Activated T-helper 1 cell treated with Interleukin-2 at 50 U/mL for 16 hours (primary cell): ENCODE data around the gene RENBP.

Source experiments
- DNase-seq: peaks from one replicate; pipeline ENCODE4 v3.0.0-alpha.2; 2020; ENCODE audit warnings: low read depth

The RENBP gene

DNA sequence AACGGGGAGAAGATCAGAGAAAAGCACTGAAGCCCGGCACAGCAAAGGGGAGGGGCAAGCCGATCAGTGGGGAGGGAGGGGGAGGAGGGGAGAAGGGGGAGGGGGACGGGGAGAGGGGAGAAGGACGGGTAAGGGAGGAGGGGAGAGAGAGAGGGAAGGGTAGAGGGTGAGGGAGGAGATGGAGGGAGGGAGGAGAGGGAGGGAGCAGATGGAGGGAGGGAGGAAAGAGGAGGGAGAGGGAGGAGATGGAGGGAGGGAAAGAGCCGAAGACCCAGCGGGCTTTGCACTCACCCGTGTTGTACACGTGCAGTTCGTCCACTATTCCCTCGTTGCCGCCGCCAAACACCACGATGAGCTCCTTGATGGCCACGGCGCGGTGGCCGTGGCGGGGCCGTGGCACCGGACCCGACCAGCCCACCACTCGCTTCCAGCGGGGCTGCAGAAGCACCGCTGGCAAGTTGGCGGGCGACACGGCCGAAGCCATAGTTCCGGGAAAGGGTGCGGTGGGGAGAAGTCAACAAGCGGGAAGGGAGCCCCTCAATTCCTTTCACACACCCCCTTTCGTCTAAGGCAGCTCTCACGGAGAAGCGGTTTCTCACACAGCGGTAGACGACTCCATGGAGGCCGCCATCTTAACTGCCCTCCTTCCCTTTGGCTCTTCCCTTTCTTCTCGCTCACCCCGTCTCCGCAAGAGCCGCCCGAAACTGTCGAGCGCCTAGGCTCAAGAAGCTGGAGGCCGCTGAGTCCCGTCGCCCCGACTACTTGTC is 26.1 kb upstream of the RENBP start:
- no peak for DNase-seq

DNA sequence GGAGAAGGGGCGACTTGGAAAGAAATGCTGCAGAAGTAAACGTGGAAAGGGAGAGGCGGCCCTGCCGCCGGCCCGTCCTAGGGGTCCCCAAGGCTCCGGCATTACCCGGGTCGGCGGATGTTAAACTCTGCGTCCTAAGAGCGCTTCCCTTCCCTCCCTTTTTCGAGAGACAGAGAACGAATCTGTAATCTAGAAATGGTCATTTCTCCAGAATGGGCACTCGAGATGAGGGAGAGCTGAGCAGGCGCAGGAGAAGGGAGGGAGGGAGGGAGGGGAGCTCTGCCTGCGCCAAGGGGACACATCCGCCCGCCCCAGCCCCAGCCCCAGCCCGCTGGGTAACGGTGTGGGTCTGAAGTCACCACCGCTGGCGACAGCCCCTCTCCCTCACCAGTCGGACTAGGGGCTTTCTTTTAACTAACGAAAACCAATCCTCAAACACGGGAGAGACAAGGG is 25.5 kb upstream of the RENBP start:
- DNase-seq, result no peak

DNA sequence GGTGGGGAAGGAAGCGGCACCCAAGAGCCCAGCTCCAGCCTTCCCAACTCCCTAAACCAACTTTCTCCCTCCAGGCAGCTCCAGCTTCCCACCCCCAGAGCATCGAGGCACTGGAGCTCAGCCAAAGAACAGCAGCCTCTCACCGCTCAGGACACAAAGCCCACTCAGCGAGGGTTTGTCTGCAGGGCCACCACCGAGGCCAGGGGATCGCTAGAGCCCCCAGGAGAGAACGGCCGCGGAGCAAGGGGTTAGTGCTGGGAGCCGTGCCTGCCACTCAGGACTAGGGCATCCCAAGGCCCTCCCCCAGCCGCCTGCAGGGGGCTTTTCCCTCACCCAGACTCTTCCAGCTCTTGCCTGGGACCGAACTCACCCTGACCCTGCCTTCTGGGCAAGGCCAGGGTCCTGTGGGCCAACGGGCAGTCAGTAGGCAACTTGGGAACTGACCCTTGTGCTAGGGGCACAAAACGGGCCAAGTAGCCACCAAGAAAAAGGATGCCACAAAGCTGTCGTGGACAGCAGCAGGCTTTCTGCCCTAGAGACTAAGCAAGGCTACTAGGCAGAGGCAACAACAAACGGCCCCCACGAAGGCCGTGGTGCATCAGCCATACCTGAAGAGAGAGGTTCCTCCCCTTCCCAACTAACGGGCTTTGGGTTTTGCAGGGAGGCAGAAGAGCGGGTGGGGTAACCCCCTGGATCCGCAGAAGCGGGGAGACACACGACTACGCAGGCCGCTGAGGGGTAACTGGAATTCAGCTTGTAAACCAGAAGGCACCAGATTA is 24.9 kb upstream of the RENBP start:
- DNase-seq, result no peak

DNA sequence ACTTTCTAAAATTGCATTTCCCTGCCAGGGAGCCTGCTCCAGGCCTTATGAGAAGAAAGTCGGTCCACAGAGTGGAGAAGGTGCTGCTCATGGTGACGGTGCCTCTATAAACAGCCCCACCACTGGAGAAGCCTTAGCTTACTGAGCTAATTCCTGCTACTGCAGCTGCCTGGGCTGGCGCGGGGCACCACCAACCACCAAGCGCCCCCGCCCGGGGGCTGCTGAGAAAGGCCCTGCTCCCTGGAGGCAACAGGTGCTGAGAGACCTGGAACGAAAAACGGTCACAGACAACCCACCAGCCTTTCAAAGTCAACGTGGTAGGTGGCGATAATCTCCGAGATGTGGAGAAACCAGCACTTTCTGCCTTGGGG is 24.3 kb upstream of the RENBP start:
- no peak for DNase-seq

GRCh38 chrX:153968255-153968654 is 23.8 kb upstream of the RENBP start:
- no peak for DNase-seq

DNA sequence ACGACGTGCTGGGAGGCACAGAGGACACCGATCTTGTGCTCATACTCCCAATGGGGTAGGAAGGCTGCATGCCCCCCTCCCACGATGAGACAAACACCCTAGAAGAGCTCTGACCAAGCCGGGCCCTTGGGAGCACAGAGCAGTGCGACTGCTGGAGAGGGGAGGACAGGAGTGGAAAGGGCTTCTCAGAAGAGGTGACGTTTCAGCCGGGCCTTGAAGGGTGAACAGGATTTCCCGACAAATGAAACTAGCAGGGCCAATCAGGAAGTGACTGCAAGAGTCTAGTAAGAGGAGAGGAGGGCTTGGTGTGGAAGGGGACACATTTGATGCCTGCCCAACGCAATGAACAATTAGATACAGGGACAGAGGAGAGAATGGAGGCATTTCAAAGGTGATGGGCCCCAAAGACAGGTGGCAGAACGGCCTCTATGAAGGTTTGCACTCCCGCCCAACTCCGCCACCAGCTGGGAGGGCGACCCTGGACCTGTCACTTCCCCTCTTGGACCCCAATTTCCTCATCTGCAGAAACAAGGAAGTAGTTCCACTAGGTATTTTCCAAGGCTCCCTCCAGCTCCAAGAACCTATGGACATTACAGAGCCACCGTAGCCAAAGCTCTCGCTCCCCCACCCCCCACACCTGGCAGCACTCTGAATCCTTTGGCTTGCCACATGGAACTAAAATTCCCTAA is 23.2 kb upstream of the RENBP start:
- DNase-seq, result no peak

DNA sequence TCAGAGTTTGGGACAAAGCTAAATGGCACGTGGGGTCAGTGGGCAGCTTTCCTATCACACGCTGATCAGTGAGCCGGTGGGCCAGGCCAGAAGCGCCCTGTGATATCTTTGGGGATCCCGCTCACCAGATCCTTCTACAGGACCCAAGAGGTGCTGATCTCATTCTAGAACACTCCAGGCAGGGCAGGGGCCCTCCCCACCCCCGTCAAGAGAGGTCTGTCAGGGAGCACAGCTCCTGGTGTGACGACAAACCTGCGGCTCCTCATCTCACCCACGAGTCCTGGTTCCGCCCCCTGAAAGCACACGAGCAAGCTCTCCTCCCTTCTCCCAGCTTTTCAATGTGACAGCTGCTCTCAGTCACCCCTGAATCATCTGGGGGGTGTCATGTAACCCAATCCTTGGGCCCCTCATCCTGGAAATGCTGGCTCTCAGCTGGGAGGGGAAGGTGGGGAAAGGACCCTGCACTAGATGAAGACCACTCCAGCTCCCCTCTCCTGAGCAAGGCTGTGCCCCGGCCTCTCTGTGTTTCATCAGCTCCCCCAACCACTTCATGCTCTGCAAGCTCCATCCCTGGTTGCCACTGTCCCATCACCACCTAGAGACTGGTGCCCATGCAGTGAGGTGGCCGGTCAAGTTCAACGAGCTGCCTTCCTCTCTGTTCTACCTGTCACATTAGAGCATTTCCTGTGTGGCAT is 22.5 kb upstream of the RENBP start:
- DNase-seq, result no peak

DNA sequence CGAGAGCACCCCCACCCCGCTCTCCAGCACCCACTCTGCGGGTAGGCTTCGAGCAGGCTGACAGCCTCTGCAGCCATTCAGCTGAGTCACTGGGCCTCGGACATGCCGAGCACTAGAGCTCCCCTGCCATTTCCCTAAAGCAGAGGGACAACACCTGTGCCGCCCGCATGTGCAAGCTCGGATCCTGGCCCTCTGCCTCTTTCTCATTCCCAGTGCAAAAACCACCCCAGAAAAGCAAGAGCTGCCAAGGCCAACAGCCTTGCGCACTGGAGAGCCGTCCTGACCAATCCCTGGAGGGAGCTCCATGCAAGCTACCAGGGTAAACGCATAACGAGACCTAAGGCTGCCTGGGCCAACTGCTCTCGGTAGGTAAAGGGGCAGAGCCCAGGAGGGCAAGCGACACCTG is 21.8 kb upstream of the RENBP start:
- DNase-seq, result no peak

- DNase-seq, result no peak
These were observed 21.0 kb upstream of the RENBP start for GRCh38 chrX:153965406-153965805.

DNA sequence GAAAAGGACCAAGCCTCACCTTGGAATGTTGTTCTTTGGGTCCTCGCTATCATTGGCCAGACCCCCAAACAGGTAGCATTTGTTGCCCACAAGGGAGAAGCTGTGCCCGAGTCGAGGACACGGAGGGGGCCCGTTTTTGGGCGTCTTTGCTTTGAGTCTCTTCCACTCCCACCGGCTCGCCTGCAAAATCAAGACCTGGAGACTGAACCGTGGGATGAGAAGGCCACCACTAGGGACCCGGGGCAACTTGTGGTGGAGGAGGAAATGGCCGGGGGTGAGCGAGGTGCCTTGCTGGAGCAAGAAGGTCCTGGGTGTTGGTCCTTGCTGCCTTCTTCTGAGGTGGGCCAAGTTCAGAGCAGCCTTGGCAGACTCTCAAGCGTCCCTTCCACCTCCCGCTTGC is 19.7 kb upstream of the RENBP start:
- DNase-seq, result no peak

DNA sequence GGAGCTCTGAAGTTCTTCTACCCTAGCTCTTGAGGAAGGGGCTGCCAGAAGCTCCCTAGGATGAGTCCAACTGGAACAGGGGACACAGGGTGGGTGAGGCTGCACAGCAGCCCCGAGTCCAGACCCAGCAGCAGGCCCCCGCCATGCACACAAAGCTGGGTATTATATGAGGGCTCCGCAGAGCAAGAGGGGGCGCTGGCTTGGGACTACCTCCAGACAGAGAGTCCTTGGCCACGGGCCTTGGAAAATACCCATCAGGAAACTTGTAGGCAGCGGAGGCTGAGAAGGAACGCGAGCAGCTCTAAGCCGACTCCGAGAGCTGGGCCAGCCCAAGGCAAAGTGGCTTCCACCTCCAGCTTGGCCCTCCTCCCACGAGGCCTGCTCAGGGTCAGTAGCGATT is 19.1 kb upstream of the RENBP start:
- DNase-seq, result no peak

GRCh38 chrX:153961292-153961691 is 16.8 kb upstream of the RENBP start:
- no peak for DNase-seq

DNA sequence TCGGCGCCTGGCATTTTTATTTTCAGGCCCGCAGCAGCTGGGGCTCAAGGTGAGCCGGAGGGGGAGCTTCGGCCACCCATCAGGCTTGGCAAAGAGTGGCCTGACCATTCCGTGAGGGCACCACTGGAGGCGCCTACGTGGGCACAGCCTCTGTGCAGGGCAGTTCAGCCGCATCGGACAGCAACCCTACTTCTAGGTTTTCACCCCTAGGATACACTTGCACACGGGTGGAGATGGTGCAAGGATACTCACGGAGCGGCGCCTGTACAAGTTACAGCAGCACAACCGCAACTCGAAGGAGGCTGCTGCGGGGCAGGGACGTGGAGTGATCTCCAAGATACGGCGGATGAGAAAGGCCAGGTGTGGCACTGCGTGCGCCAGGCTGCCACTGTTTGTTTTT is 16.3 kb upstream of the RENBP start:
- DNase-seq, result no peak

DNA sequence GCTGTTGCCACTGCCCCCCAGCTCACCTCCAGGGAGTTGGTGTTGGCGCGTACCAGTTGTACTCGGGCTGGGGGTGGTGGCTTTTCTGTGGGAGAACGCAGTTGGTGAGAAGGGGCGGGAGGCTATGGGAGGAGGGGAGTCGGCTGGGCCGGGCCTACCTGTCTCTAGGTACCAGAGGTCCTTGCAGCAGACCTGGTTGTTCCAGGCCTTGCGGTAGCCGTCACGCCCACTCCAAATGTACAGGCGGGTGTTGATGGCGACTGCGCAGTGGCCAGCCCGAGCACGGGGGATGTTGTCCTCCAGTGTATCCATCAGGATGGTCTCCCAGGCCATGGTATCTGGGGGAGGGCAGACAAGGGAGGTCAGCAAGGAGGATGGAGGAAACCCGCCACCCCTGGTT is 15.6 kb upstream of the RENBP start:
- DNase-seq, result no peak

- no peak for DNase-seq
These were observed 15.2 kb upstream of the RENBP start for GRCh38 chrX:153959649-153960048.

- no peak for DNase-seq
These were observed 14.2 kb upstream of the RENBP start for GRCh38 chrX:153958605-153959004.

DNA sequence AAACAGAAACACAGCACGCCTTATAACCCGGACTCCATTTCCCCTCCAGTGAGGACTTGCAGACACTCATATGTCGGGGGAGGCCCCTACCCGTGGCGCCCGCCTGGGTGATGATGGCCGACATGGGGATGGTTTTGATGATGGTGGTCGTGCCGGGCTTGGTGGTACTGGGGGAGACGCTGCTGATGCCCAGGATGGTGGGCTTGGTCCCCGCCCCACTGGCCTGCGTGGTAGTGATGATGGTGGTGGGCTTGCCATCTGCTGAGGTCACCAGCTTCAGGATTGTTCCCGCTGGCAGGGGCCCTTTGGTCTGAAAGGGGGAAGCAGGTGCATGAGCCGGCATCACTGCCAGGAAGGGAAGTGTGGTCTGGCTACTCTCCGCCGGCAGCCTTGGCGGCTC is 12.8 kb upstream of the RENBP start:
- no peak for DNase-seq

GRCh38 chrX:153956044-153956907 is 11.8 kb upstream of the RENBP start:
- no peak for DNase-seq

- DNase-seq, result no peak
These were observed 10.8 kb upstream of the RENBP start for GRCh38 chrX:153955228-153955732.

GRCh38 chrX:153954558-153955227 is 10.2 kb upstream of the RENBP start:
- DNase-seq, result no peak
